Neuronal stem cell (in vitro differentiated cells): ENCODE data around the gene TCERG1.

Experiments used
- DNase-seq: peaks from one replicate; pipeline ENCODE4 v3.0.0-alpha.2; 2013; ENCODE audit warnings: low spot score
- H2AFZ ChIP-seq: one replicate; pipeline ENCODE4 v1.6.1; 2013; ENCODE audit warnings: mild to moderate bottlenecking, low read length, inconsistent platforms
- H2AK5ac ChIP-seq: 2 replicates; pipeline ENCODE4 v1.6.1; 2013; ENCODE audit warnings: low read depth, mild to moderate bottlenecking, inconsistent platforms, low read length, moderate library complexity, mixed read lengths
- H2BK120ac ChIP-seq: 2 replicates; pipeline ENCODE4 v1.6.1; 2013; ENCODE audit warnings: low read depth, mild to moderate bottlenecking, inconsistent platforms, low read length, moderate library complexity, mixed read lengths
- H2BK12ac ChIP-seq: one replicate; pipeline ENCODE4 v1.6.1; 2013; ENCODE audit warnings: low read length, inconsistent platforms
- H2BK15ac ChIP-seq: 2 replicates; pipeline ENCODE4 v1.6.1; 2013; ENCODE audit warnings: mild to moderate bottlenecking, low read length, inconsistent platforms, mixed read lengths
- H2BK5ac ChIP-seq: one replicate; pipeline ENCODE4 v1.6.1; 2013; ENCODE audit warnings: inconsistent platforms, mild to moderate bottlenecking, low read length, moderate library complexity
- H3K14ac ChIP-seq: one replicate; pipeline ENCODE4 v1.6.1; 2013; ENCODE audit warnings: low read length, inconsistent platforms
- H3K18ac ChIP-seq: 2 replicates; pipeline ENCODE4 v1.6.1; 2013; ENCODE audit warnings: low read length, inconsistent platforms
- H3K23ac ChIP-seq: 2 replicates; pipeline ENCODE4 v1.6.1; 2013; ENCODE audit warnings: low read depth, mild to moderate bottlenecking, mixed read lengths, low read length, inconsistent platforms; ENCODE audit not compliant: poor library complexity
- H3K27ac ChIP-seq: replicated peaks from 3 replicates; pipeline ENCODE4 v1.5.1; 2013; ENCODE audit warnings: low read length, inconsistent platforms
- H3K27me3 ChIP-seq, 3 experiments: 2 replicates each; pipeline ENCODE4 v1.6.1; 2013; ENCODE audit warnings: low read length in 3 of 3, mild to moderate bottlenecking in 2 of 3, inconsistent platforms in 1 of 3, low read depth in 1 of 3, mixed read lengths in 1 of 3, moderate library complexity in 1 of 3; ENCODE audit not compliant: control insufficient read depth in 3 of 3, insufficient read depth in 3 of 3
- H3K36me3 ChIP-seq, 2 donors: replicated peaks in 1 of 2; 2 replicates each; pipeline ENCODE4 v1.6.1; 2013; ENCODE audit warnings: low read length in 2 of 2; ENCODE audit not compliant: control insufficient read depth in 2 of 2, insufficient read depth in 2 of 2
- H3K4ac ChIP-seq: 2 replicates; pipeline ENCODE4 v1.6.1; 2013; ENCODE audit warnings: inconsistent platforms, mild to moderate bottlenecking, low read length, moderate library complexity
- H3K4me1 ChIP-seq, 2 donors: 1 replicate in 1 of 2; 2 replicates in 1 of 2; pipeline ENCODE4 v1.6.1; 2013; ENCODE audit warnings: low read length in 2 of 2, low read depth in 1 of 2; ENCODE audit not compliant: control insufficient read depth in 2 of 2, insufficient read depth in 1 of 2
- H3K4me2 ChIP-seq: one replicate; pipeline ENCODE4 v1.6.1; 2013; ENCODE audit warnings: mild to moderate bottlenecking, low read length, inconsistent platforms; ENCODE audit not compliant: insufficient read depth, poor library complexity, severe bottlenecking
- H3K4me3 ChIP-seq, 2 donors: 2 replicates each; pipeline ENCODE4 v1.5.1; 2013; ENCODE audit warnings: low read length in 2 of 2, mild to moderate bottlenecking in 2 of 2, inconsistent platforms in 1 of 2, moderate library complexity in 1 of 2
- H3K79me1 ChIP-seq: one replicate; pipeline ENCODE4 v1.6.1; 2013; ENCODE audit warnings: low read depth, mild to moderate bottlenecking, inconsistent platforms, low read length, moderate library complexity
- H3K9ac ChIP-seq: one replicate; pipeline ENCODE4 v1.6.1; 2013; ENCODE audit warnings: mild to moderate bottlenecking, low read depth, low read length, inconsistent platforms; ENCODE audit not compliant: poor library complexity
- H3K9me3 ChIP-seq, 2 donors: replicated peaks in 1 of 2; 2 replicates each; pipeline versions ENCODE3 to v1.6.1; 2013; ENCODE audit warnings: low read length in 2 of 2, mild to moderate bottlenecking in 2 of 2, inconsistent platforms in 1 of 2, low read depth in 1 of 2, mixed read lengths in 1 of 2, moderate library complexity in 1 of 2; ENCODE audit not compliant: control insufficient read depth in 2 of 2, insufficient read depth in 1 of 2
- H4K8ac ChIP-seq: one replicate; pipeline ENCODE4 v1.6.1; 2013; ENCODE audit warnings: low read depth, mild to moderate bottlenecking, inconsistent platforms, low read length, moderate library complexity
- H4K91ac ChIP-seq: one replicate; pipeline ENCODE4 v1.6.1; 2013; ENCODE audit warnings: low read length, low read depth, mild to moderate bottlenecking, inconsistent platforms; ENCODE audit not compliant: poor library complexity
- WGBS, 2 donors: extraction: QIAGEN DNeasy Blood & Tissue Kit; methylation state at CpG; one replicate each; pipeline ENCODE4 v1.1.7; 2013; ENCODE audit warnings: missing lambda C conversion rate in 2 of 2, mixed read lengths in 1 of 2; ENCODE audit not compliant: insufficient read length in 2 of 2, insufficient replicate concordance in 1 of 2; ENCODE audit errors: extremely low coverage in 2 of 2; 5-methylcytosine and 5-hydroxymethylcytosine counted together

The TCERG1 gene

DNA sequence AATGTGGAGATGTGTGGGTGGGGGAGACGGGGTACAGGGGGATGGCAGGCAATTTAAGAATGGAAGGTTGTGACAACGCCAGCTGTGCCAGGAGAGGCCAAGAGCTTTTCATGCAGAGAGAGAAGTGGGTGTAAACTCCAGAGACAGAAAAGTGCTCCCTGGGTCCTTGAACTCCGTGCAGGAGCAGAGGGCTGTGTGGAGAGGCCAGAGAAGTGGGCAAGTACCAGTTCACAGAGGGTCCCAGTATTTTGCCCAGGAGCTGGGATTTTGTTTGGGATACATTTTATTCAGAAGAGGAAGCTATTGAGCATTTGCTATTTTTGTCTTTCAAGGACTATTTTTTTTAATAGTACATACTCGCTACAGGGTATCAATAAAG, 19.5 kb upstream of the TCERG1 start:
- no CpG with 5 or more reads among the region's 4 CpGs for WGBS, 2 donors
- Histone ChIP-seq H3K18ac (no peak overlapping the region), H3K9me3 (no peaks in the 10 kb centered on the region), H2AFZ (peak overlapping the region; percentile 52), H4K8ac (no peak overlapping the region), H3K23ac (no peak overlapping the region), H3K4me2 (no peak overlapping the region), H3K27me3 (peaks cover 0 to 11% (median 2%) of the 10 kb centered on the region in 3 experiments), H3K79me1 (no peaks in the 10 kb centered on the region), H2BK5ac (no peak overlapping the region), H3K9ac (no peak overlapping the region), H3K4me3 (no peak overlapping the region), H2AK5ac (no peak overlapping the region), H3K14ac (no peak overlapping the region), H2BK12ac (no peak overlapping the region), H2BK120ac (no peak overlapping the region), H3K4me1 (no peaks in the 10 kb centered on the region), H4K91ac (no peak overlapping the region), H2BK15ac (no peak overlapping the region), H3K27ac (no peak overlapping the region), H3K4ac (no peak overlapping the region), H3K36me3 (no peaks in the 10 kb centered on the region)
- DNase-seq = no peak

DNA sequence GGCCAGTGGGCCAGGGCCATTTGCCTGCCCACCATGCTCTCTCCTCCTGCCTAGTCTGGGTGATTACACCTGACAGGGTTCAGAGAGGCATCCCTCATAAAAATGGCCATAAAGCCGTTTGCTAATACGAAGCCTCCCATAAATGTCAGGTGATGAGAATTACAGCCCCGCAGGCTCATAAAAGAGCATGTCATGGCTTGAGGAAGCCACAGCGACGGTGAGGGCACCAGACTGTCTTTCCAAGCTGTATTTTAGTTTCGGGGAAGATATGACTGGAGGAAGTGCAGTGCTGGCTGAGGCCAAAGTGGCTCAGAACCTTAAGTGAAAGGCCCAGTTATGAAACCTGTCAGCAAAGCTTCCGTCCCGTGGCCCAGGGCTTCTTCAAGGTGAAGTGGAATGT, 18.5 kb upstream of the TCERG1 start:
- H3K36me3 ChIP-seq = no peaks in the 10 kb centered on the region
- H3K9ac ChIP-seq = no peak overlapping the region
- no peak overlapping the region for H3K4me2 ChIP-seq
- H3K4me3 ChIP-seq = no peak overlapping the region
- H3K23ac ChIP-seq = peak overlapping the region; percentile 10
- no peak overlapping the region for H3K4ac ChIP-seq
- no peak overlapping the region for H2BK5ac ChIP-seq
- no peaks in the 10 kb centered on the region for H3K9me3 ChIP-seq
- peaks cover 0 to 10% (median 2%) of the 10 kb centered on the region in 3 experiments for H3K27me3 ChIP-seq
- H3K79me1 ChIP-seq = no peaks in the 10 kb centered on the region
- H2AK5ac ChIP-seq = no peak overlapping the region
- no peak overlapping the region for H2BK12ac ChIP-seq
- no peak overlapping the region for H3K27ac ChIP-seq
- no peak overlapping the region for H4K91ac ChIP-seq
- no peak overlapping the region for H2BK120ac ChIP-seq
- no peak overlapping the region for H2AFZ ChIP-seq
- H4K8ac ChIP-seq = no peak overlapping the region
- DNase-seq = no peak
- H3K4me1 ChIP-seq = no peaks in the 10 kb centered on the region
- WGBS, 2 donors = no CpG with 5 or more reads among the region's 8 CpGs
- no peak overlapping the region for H2BK15ac ChIP-seq
- H3K18ac ChIP-seq = no peak overlapping the region
- H3K14ac ChIP-seq = no peak overlapping the region

DNA sequence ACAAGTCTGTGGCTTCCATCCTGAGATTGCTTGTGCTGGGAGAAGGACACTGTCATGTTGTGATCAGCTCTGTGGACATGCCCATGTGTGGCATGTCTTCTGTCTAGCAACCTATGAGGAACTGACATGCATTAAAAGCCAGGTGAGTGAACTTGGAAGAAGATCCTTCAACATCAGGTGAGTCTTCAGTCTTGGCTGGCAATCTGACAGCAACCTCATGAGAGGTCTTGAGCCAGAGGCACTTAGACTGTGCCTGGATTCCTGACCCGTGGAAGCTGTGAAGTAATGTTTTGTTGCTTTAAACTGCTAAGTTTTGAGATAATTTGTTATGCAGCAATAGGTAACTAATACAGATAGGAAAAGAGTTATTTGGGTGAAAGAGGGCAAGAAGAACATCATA, 6.8 kb upstream of the TCERG1 start:
- H3K23ac ChIP-seq = no peak overlapping the region
- H2AK5ac ChIP-seq = no peak overlapping the region
- no peak overlapping the region for H3K4ac ChIP-seq
- no peaks in the 10 kb centered on the region for H3K36me3 ChIP-seq
- H3K27ac ChIP-seq = no peak overlapping the region
- no CpG with 5 or more reads among the region's 1 CpG for WGBS, 2 donors
- peaks cover 0 to 41% (median 0%) of the 10 kb centered on the region in 3 experiments for H3K27me3 ChIP-seq
- H2BK15ac ChIP-seq = no peak overlapping the region
- H3K14ac ChIP-seq = no peak overlapping the region
- H2AFZ ChIP-seq = no peak overlapping the region
- DNase-seq = no peak
- no peak overlapping the region for H2BK120ac ChIP-seq
- H3K4me1 ChIP-seq = no peaks in the 10 kb centered on the region
- no peak overlapping the region for H4K8ac ChIP-seq
- H3K4me2 ChIP-seq = no peak overlapping the region
- no peak overlapping the region for H3K4me3 ChIP-seq
- H3K9me3 ChIP-seq = no peaks in the 10 kb centered on the region
- H3K18ac ChIP-seq = no peak overlapping the region
- H3K79me1 ChIP-seq = no peaks in the 10 kb centered on the region
- H2BK12ac ChIP-seq = no peak overlapping the region
- no peak overlapping the region for H2BK5ac ChIP-seq
- H3K9ac ChIP-seq = no peak overlapping the region
- no peak overlapping the region for H4K91ac ChIP-seq

DNA sequence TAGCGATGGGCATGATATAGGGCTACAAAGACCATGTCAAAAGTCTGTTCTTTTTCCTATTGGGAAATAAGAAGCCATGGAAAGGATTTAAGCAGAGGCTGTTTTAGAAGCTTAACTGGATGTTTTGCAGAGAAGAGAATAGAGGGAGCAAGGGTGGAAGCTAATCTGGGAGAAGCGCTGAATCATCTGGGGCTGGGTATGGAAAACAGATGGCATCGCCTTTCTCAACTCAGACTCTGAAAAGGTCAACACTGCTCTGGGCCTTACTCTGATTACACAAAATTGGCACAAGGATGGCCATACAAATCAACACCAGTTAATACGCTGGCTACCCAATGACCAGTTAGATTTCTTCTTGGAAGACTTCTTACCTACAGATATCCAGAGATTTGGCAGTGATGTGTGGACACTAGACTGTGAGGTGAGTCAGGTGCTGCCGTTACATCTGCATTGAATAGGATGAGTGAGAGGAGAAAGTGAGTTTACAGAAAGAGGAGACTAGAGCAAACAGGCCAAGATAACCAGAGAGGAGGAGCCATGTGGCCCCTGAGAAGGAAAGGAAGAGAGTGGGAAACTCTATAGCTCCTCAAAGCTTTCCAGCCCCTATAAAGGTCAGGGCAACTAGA, 6.2 kb upstream of the TCERG1 start:
- no CpG with 5 or more reads among the region's 5 CpGs for WGBS, 2 donors

More for the DNA sequence above, 6.2 kb upstream of the TCERG1 start:
- Histone ChIP-seq H2AFZ (no peak overlapping the region), H3K14ac (no peak overlapping the region), H2AK5ac (no peak overlapping the region), H3K27ac (no peak overlapping the region), H3K79me1 (no peaks in the 10 kb centered on the region), H3K23ac (no peak overlapping the region), H3K4ac (no peak overlapping the region), H2BK5ac (no peak overlapping the region), H3K4me2 (no peak overlapping the region), H4K8ac (no peak overlapping the region), H3K18ac (no peak overlapping the region), H3K4me3 (no peak overlapping the region), H2BK15ac (no peak overlapping the region), H3K9ac (no peak overlapping the region), H4K91ac (no peak overlapping the region), H3K27me3 (peaks cover 0 to 41% (median 0%) of the 10 kb centered on the region in 3 experiments), H2BK120ac (no peak overlapping the region), H2BK12ac (no peak overlapping the region), H3K9me3 (no peaks in the 10 kb centered on the region), H3K36me3 (no peaks in the 10 kb centered on the region), H3K4me1 (no peaks in the 10 kb centered on the region)
- no peak for DNase-seq
